ENCODE data around the gene PSTK. TPM values are rescaled to one million over a fixed set of nuclear protein-coding genes. Genes with fewer than 3 reads are reported as not detected.

PSTK gene
- total and polyA plus RNA-seq, 10 of the 15 experiments (the other 5 are each of a cell fraction or from before 2014, with no cell fraction given), result 1.8 to 7.1 (median 3.4) TPM

DNA sequence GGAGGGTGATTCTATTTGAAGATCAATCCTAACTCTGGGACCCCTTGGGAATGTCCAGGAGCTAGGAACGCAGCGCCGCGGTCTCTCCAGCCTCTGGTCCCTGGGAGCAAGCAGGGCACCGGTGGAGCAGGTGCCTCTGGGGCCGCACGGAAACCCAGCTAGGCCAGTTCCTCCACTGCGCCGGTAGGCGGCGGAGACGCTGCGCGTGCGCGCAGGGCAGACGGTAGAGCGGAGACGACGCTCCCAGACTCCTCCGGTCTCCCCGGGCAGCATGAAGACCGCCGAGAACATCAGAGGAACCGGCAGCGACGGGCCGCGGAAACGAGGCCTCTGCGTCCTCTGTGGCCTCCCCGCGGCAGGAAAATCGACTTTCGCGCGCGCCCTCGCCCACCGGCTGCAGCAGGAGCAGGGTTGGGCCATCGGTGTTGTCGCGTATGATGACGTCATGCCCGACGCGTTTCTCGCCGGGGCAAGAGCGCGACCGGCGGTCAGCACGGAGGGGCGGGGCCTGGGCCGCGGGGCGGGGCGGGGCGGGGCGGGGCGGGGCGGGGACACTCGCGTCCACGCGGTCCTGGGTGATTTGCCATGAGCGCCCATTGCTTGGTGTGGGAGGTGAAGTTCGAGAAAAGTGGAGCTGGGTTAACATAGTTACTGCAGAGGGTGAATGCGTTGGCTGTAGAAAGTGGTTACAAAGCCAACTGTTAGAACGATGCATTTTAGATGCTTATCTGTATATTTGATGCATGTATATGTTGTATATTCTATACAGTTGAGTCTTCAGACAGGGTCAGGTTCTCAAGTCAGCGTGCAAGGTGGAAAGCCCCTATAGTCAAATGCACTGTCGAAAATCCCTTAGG, at the start of gene PSTK (continued):
- TF ChIP-seq ZBTB40 (IDR thresholded peaks at IDR 0.05; ENCODE audit: borderline replicate concordance) (peak; percentile 45; the same call in 1 of the 2 replicates), MXI1 (IDR thresholded peaks at IDR 0.05; ENCODE audit: low read depth, low read length) (peak; percentile 40; the same call in 1 of the 2 replicates), SRF (IDR thresholded peaks at IDR 0.05; ENCODE audit: low read depth in 2 of 2, low read length in 2 of 2) (peak in 1 of 2 experiments; percentile 80; a peak in 2 of 4 replicates), MTA3 (IDR thresholded peaks at IDR 0.05; ENCODE audit: borderline replicate concordance, low read length) (no peak), RBBP5 (conservative IDR thresholded peaks at IDR 0.05) (peak; percentile 86; the same call in 1 of the 2 replicates), LARP7 (IDR thresholded peaks at IDR 0.05) (peak; percentile 89), E2F8 (IDR thresholded peaks at IDR 0.05; ENCODE audit: low read depth, partially characterized antibody) (peak; percentile 56), RCOR1 (conservative IDR thresholded peaks at IDR 0.05; ENCODE audit: low read depth, low read length) (0 out of 2 replicates have a peak, but pooled peaks have one; percentile 53), CHD2 (IDR thresholded peaks at IDR 0.05; ENCODE audit: borderline replicate concordance, low read depth, low read length) (no peak), SMAD5 (IDR thresholded peaks at IDR 0.05; ENCODE audit: low read depth) (peak; percentile 56; the same call in 1 of the 2 replicates), POU2F2 (IDR thresholded peaks at IDR 0.05; ENCODE audit: borderline replicate concordance, low read depth, low read length) (peak; percentile 56; the same call in 2 of the 3 replicates), RAD51 (IDR thresholded peaks at IDR 0.05) (no peak), GABPA (IDR thresholded peaks at IDR 0.05; ENCODE audit: low read depth) (no peak), SP1 (IDR thresholded peaks at IDR 0.05; ENCODE audit: low read depth, low read length) (peak; percentile 65), ETV6 (conservative IDR thresholded peaks at IDR 0.05 in 1 of 2, IDR thresholded peaks at IDR 0.05 in 1 of 2; ENCODE audit: borderline replicate concordance in 1 of 2, low read depth in 1 of 2) (no peak), EGR1 (IDR thresholded peaks at IDR 0.05; ENCODE audit: borderline replicate concordance in 1 of 2, low read depth in 2 of 2, low read length in 2 of 2) (no peak), RUNX3 (IDR thresholded peaks at IDR 0.05; ENCODE audit: low read length) (no peak; the same call in 1 of the 2 replicates)
- TF ChIP-seq, protein P1, sequence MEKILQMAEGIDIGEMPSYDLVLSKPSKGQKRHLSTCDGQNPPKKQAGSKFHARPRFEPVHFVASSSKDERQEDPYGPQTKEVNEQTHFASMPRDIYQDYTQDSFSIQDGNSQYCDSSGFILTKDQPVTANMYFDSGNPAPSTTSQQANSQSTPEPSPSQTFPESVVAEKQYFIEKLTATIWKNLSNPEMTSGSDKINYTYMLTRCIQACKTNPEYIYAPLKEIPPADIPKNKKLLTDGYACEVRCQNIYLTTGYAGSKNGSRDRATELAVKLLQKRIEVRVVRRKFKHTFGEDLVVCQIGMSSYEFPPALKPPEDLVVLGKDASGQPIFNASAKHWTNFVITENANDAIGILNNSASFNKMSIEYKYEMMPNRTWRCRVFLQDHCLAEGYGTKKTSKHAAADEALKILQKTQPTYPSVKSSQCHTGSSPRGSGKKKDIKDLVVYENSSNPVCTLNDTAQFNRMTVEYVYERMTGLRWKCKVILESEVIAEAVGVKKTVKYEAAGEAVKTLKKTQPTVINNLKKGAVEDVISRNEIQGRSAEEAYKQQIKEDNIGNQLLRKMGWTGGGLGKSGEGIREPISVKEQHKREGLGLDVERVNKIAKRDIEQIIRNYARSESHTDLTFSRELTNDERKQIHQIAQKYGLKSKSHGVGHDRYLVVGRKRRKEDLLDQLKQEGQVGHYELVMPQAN (conservative IDR thresholded peaks at IDR 0.05), result peak; percentile 85

Measured in GM12878 (cell line).